Measurements from ENCODE around the gene UTP20. TPM values are rescaled to one million over a fixed set of nuclear protein-coding genes. Genes with fewer than 3 reads are reported as not detected.

Gene UTP20
- total and polyA plus RNA-seq, 2 donors (not counting 3 experiments of a cell fraction or from before 2014, with no cell fraction given) = 4.6 to 23.1 TPM

DNA sequence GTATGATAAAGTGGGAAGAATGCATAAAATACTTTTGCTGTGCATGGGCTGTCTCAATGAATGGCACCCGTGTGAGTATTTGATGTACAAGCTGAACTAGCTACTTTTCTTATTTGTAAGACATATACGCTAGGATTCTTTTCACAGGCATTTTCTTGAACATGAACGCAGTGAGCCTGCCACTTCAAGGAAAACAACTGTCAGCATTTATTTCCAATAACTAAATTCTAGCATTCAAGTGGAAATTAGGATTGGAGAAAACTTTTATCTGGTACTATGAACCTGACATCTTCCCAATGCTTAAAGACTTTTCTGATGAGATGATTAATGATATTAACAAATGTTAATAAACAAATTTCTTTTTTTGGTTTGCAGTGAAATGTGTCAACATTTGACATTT, 45.7 kb downstream of the UTP20 start:
- FAIRE-seq (no peak), DNase-seq (ENCODE audit: low read depth, low spot score) (no peak)
- Histone ChIP-seq H3K36me3 (ENCODE audit: control insufficient read depth in 2 of 2, extremely low read depth in 1 of 2, insufficient read depth in 2 of 2, low read length in 2 of 2) (peaks cover 7 to 14% of the 10 kb centered on the region in 2 experiments), H3K4me3 (replicated peaks in 1 of 3; ENCODE audit: insufficient read depth in 1 of 3, low read depth in 1 of 3, low read length in 3 of 3) (no peak overlapping the region), H3K4me1 (ENCODE audit: control insufficient read depth, extremely low read depth, insufficient read depth, low read length) (no peaks in the 10 kb centered on the region), H3K27me3 (ENCODE audit: control insufficient read depth in 2 of 2, insufficient read depth in 2 of 2, low read length in 2 of 2) (no peaks in the 10 kb centered on the region), H3K9me1 (replicated peaks; ENCODE audit: control insufficient read depth, extremely low read depth, insufficient read depth, low read length) (no peaks in the 10 kb centered on the region), H3K9ac (replicated peaks; ENCODE audit: extremely low read depth, insufficient read depth, low read length) (no peak overlapping the region), H2AFZ (ENCODE audit: low read depth, low read length) (no peak overlapping the region), H3K79me2 (ENCODE audit: control insufficient read depth, insufficient read depth, low read length) (no peaks in the 10 kb centered on the region), H4K20me1 (replicated peaks; ENCODE audit: control insufficient read depth, extremely low read depth, insufficient read depth, low read length) (no peaks in the 10 kb centered on the region), H3K27ac (ENCODE audit: insufficient read depth, low read depth, low read length) (no peak overlapping the region), H3K9me3 (replicated peaks; ENCODE audit: control insufficient read depth, insufficient read depth, low read length) (no peaks in the 10 kb centered on the region), H3K4me2 (ENCODE audit: insufficient read depth, low read length) (no peak overlapping the region)
- intact Hi-C loops (cut with micrococcal nuclease) = no loop called here
- no TSS peak for BruUV-seq (replicated peaks)
- dilution Hi-C loops (cut with MboI; ENCODE audit: extremely low pct_ligation_motif_present, low sequenced_read_pairs) = no loop called here
- ChIA-PET CTCF (no interaction called here), POLR2A (no interaction called here)
- TF ChIP-seq JUN (IDR thresholded peaks at IDR 0.05; ENCODE audit: borderline replicate concordance, insufficient read depth, insufficient read length, low read depth) (no peak), POLR2AphosphoS5 (IDR thresholded peaks at IDR 0.05; ENCODE audit: insufficient read depth, low read depth, low read length) (no peak), FOS (IDR thresholded peaks at IDR 0.05; ENCODE audit: borderline replicate concordance, insufficient read depth, low read length) (no peak), EZH2 (IDR thresholded peaks at IDR 0.05; ENCODE audit: borderline replicate concordance, low read depth, low read length, severe bottlenecking) (no peak), GATA2 (IDR thresholded peaks at IDR 0.05; ENCODE audit: insufficient read depth, insufficient read length, low read depth, low read length) (no peak), MYC (IDR thresholded peaks at IDR 0.05; ENCODE audit: low read depth, low read length) (no peak), POLR2A (IDR thresholded peaks at IDR 0.05; ENCODE audit: low read depth, low read length) (no peak)
- TF ChIP-seq, protein P1, sequence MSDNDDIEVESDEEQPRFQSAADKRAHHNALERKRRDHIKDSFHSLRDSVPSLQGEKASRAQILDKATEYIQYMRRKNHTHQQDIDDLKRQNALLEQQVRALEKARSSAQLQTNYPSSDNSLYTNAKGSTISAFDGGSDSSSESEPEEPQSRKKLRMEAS (IDR thresholded peaks at IDR 0.05; ENCODE audit: insufficient read depth, insufficient read length) = no peak
- TF ChIP-seq, protein P2, sequence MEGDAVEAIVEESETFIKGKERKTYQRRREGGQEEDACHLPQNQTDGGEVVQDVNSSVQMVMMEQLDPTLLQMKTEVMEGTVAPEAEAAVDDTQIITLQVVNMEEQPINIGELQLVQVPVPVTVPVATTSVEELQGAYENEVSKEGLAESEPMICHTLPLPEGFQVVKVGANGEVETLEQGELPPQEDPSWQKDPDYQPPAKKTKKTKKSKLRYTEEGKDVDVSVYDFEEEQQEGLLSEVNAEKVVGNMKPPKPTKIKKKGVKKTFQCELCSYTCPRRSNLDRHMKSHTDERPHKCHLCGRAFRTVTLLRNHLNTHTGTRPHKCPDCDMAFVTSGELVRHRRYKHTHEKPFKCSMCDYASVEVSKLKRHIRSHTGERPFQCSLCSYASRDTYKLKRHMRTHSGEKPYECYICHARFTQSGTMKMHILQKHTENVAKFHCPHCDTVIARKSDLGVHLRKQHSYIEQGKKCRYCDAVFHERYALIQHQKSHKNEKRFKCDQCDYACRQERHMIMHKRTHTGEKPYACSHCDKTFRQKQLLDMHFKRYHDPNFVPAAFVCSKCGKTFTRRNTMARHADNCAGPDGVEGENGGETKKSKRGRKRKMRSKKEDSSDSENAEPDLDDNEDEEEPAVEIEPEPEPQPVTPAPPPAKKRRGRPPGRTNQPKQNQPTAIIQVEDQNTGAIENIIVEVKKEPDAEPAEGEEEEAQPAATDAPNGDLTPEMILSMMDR (IDR thresholded peaks at IDR 0.05; ENCODE audit: extremely low read depth in 1 of 2, insufficient read depth in 1 of 2, low read depth in 1 of 2, low read length in 2 of 2) = no peak

All from endothelial cell of umbilical vein (primary cell).